Endothelial cell (in vitro differentiated cells): ENCODE measurements around the gene TMEM151A. TPM values are rescaled to one million over a fixed set of nuclear protein-coding genes. Genes with fewer than 3 reads are reported as not detected.

Source experiments
- DNase-seq: peaks from one replicate; pipeline ENCODE4 v3.0.0; 2021; ENCODE audit warnings: low spot score
- H3K27ac Mint-ChIP-seq: one replicate; pipeline ENCODE4 v1.8.0; 2021; ENCODE audit warnings: mixed read lengths, inconsistent platforms; ENCODE audit not compliant: unreplicated experiment
- H3K27me3 Mint-ChIP-seq: one replicate; pipeline ENCODE4 v1.8.0; 2021; ENCODE audit warnings: mild to moderate bottlenecking, moderate library complexity, mixed read lengths, inconsistent platforms; ENCODE audit not compliant: unreplicated experiment
- H3K36me3 Mint-ChIP-seq: one replicate; pipeline ENCODE4 v1.8.0; 2021; ENCODE audit warnings: mild to moderate bottlenecking, low read depth, mixed read lengths, inconsistent platforms; ENCODE audit not compliant: unreplicated experiment
- H3K4me1 Mint-ChIP-seq: one replicate; pipeline ENCODE4 v1.8.0; 2021; ENCODE audit warnings: mild to moderate bottlenecking, mixed read lengths, inconsistent platforms; ENCODE audit not compliant: unreplicated experiment
- H3K4me3 Mint-ChIP-seq: one replicate; pipeline ENCODE4 v1.8.0; 2021; ENCODE audit warnings: mild to moderate bottlenecking, mixed read lengths, inconsistent platforms; ENCODE audit not compliant: unreplicated experiment
- H3K9me3 Mint-ChIP-seq: one replicate; pipeline ENCODE4 v1.8.0; 2021; ENCODE audit warnings: mixed read lengths, inconsistent platforms; ENCODE audit not compliant: unreplicated experiment
- total RNA-seq: library from RNA; stranded (reverse); fragmentation: NEBNext Ultra II Directional; extraction: Animal tissue kit (Norgen Biotek cat#: 25700); gene quantifications from one replicate; pipeline ENCODE4 v1.2.1, GENCODE V29; 2021; ENCODE audit not compliant: unreplicated experiment
- TF ChIP-seq, protein P1 (sequence below): fragments of 200-600 bp; sonication (generic); IDR thresholded peaks from one replicate; pipeline ENCODE4 v1.5.0; 2021; ENCODE audit warnings: antibody characterized with exemption; ENCODE audit not compliant: unreplicated experiment

TMEM151A gene
- total RNA-seq, 1 donor from 2014 or later = not detected

DNA sequence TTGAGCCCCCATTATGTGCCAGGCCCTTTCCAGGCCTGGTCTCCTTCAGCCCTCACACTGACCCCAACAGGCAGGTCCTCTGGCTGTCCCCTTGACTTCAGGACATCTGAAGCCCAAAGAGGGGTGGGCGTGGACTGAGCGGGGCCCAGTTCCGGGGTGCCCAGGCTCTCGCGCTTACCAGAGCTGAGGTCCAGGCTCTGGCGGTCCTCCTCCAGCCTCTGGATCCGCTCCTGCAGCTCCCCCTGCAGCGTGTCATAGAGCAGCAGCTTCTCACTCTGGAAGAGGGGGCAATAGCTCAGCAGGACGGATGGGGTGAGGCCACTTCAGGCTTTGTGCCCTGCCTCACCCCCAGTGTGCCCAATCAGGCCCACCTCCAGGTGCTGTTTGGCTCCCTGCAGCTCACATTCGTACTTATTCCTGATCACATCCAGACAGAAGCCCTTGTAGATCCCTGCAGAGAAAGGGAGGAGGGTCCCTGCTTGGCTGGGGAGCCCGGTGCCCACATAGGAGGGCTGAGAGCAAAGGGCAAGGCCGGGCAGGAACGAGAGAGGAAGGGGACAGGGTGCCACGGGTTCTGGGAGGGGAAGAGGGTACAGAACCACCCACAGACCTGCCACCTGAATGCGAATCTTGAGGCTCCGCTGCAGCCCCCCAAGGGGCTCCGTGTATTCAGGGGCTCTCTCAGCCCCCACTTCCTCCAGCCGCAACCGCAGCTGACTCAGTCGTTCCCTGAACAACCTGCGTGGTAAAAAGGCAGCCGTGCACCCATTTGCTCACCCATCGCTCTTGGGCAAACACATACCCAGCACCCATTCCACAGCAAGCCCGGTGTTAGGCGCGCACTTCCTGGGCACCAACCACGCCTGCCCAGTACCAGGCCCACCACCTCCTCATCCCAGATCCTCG is 49.2 kb downstream of the TMEM151A start:
- peaks cover 19% of the 10 kb centered on the region for H3K4me1 Mint-ChIP-seq
- no peak for DNase-seq
- H3K36me3 Mint-ChIP-seq = peaks cover 21% of the 10 kb centered on the region
- TF ChIP-seq, protein P1, sequence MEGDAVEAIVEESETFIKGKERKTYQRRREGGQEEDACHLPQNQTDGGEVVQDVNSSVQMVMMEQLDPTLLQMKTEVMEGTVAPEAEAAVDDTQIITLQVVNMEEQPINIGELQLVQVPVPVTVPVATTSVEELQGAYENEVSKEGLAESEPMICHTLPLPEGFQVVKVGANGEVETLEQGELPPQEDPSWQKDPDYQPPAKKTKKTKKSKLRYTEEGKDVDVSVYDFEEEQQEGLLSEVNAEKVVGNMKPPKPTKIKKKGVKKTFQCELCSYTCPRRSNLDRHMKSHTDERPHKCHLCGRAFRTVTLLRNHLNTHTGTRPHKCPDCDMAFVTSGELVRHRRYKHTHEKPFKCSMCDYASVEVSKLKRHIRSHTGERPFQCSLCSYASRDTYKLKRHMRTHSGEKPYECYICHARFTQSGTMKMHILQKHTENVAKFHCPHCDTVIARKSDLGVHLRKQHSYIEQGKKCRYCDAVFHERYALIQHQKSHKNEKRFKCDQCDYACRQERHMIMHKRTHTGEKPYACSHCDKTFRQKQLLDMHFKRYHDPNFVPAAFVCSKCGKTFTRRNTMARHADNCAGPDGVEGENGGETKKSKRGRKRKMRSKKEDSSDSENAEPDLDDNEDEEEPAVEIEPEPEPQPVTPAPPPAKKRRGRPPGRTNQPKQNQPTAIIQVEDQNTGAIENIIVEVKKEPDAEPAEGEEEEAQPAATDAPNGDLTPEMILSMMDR = no peak
- no peaks in the 10 kb centered on the region for H3K9me3 Mint-ChIP-seq
- peak overlapping the region; percentile 79 for H3K4me3 Mint-ChIP-seq
- no peak overlapping the region for H3K27ac Mint-ChIP-seq
- peaks cover 16% of the 10 kb centered on the region for H3K27me3 Mint-ChIP-seq

DNA sequence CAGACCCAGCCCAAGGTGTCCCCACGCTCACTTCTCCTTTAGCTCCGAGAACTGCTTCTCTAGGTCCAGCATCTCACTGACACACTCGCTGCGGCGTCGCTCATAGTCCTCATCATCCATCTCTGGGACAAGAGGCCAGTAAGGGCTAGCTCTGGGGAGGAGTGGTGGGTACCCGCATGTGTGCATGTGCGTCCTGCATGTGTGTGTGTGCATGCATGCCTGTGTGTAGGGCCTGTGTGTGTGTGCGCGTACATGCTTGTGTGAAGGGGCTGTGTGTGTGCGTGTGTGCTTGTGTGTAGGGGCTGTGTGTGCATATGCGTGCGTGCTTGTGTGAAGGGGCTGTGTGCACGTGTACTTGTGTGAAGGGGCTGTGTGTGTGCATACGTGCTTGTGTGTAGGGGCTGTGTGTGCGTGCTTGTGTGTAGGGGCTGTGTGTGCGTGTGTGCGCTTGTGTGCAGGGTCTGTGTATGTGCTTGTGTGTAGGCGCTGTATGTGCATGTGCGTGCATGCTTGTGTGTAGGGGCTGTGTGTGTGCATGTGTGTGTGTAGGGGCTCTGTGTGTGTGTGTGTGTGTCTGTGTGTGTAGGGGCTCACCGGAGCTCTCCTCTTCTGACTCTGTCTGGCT is 49.9 kb downstream of the TMEM151A start:
- peak overlapping the region; percentile 79 for H3K4me3 Mint-ChIP-seq
- TF ChIP-seq, protein P1 = no peak
- DNase-seq = no peak
- no peaks in the 10 kb centered on the region for H3K9me3 Mint-ChIP-seq
- H3K36me3 Mint-ChIP-seq = peaks cover 21% of the 10 kb centered on the region
- H3K27ac Mint-ChIP-seq = no peak overlapping the region
- H3K4me1 Mint-ChIP-seq = peaks cover 17% of the 10 kb centered on the region
- H3K27me3 Mint-ChIP-seq = peaks cover 19% of the 10 kb centered on the region

DNA sequence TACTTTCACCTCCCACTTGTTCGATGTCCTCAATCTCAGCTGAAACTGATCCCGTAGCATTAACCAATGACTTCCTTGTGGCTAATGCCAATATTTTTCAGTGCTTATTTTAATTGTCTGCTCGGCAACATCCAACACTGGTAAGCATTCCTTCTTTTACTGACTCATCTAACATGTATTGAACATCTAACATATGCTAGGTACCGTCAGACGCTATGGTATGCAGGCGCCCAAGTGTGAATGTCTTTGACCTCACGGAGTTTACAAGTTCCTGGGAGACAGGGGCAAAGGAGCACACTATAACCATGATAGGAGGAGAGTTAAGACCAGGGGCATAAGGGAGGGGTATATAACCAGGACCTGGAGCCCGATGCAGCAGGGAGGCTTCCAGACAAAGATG is 51.5 kb downstream of the TMEM151A start:
- Mint-ChIP-seq H3K27me3 (peaks cover 20% of the 10 kb centered on the region), H3K36me3 (peaks cover 26% of the 10 kb centered on the region), H3K4me1 (peaks cover 21% of the 10 kb centered on the region), H3K9me3 (no peaks in the 10 kb centered on the region), H3K27ac (peak overlapping the region; percentile 10), H3K4me3 (peak overlapping the region; percentile 78)
- no peak for DNase-seq
- TF ChIP-seq, protein P1 = no peak

DNA sequence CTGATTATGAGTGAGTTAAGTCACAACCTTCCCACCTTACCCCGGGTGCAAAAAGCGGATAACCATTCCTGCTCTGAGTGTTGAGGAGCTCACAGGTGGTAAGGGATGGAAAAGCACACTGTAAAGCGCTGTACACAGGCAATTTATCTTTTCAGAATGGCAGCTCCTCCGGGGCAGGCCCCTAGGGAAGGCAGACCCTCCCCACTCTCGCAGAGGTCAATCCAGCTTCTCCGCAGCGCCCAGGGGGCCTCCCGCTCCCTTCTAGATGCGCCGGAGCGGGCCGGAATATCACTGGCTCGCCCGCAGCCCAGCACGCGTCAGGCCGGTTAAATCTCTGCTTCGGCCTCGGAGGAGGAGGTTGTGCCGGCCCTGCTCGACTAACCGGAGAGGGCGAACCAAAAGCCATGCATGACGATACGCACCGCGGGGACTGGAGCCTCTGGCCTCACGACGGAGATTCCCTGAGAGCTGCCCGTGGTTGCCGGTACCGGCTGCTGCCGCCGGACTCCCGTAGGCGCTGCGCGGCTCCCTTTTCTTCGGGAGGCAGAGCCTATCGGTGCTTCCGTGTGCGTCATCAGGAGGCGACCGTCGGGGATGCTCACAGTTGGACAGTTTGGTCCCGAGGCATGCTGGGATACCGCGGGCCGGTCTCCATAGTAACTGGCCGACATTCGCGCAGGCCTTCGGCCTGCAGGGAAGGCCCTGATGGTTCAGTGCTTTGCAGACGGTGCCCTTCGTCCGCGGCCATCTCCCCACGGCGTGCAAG is 53.0 kb downstream of the TMEM151A start, which contains the start of gene BRMS1:
Gene BRMS1, minus strand, starts transcription at position 555 of the 766 bp plus-strand sequence. CDS start 2,870 bp downstream, outside the sequence.
- H3K36me3 Mint-ChIP-seq = peaks cover 22% of the 10 kb centered on the region
- H3K27me3 Mint-ChIP-seq = peaks cover 17% of the 10 kb centered on the region
- peak; percentile 92 for DNase-seq
- peaks cover 22% of the 10 kb centered on the region for H3K4me1 Mint-ChIP-seq
- TF ChIP-seq, protein P1 = no peak
- no peaks in the 10 kb centered on the region for H3K9me3 Mint-ChIP-seq
- H3K4me3 Mint-ChIP-seq = peak within 1 kb of the TSS; percentile 98
- H3K27ac Mint-ChIP-seq = peak within 1 kb of the TSS; percentile 84
